ENCODE data around the gene CENPI.
"Not testable (repeated sequence)": the region's sequence is repeated elsewhere in the genome, so short reads cannot be mapped to it uniquely, and the experiment has no call there.

The CENPI gene, protein sequence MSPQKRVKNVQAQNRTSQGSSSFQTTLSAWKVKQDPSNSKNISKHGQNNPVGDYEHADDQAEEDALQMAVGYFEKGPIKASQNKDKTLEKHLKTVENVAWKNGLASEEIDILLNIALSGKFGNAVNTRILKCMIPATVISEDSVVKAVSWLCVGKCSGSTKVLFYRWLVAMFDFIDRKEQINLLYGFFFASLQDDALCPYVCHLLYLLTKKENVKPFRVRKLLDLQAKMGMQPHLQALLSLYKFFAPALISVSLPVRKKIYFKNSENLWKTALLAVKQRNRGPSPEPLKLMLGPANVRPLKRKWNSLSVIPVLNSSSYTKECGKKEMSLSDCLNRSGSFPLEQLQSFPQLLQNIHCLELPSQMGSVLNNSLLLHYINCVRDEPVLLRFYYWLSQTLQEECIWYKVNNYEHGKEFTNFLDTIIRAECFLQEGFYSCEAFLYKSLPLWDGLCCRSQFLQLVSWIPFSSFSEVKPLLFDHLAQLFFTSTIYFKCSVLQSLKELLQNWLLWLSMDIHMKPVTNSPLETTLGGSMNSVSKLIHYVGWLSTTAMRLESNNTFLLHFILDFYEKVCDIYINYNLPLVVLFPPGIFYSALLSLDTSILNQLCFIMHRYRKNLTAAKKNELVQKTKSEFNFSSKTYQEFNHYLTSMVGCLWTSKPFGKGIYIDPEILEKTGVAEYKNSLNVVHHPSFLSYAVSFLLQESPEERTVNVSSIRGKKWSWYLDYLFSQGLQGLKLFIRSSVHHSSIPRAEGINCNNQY

DNA sequence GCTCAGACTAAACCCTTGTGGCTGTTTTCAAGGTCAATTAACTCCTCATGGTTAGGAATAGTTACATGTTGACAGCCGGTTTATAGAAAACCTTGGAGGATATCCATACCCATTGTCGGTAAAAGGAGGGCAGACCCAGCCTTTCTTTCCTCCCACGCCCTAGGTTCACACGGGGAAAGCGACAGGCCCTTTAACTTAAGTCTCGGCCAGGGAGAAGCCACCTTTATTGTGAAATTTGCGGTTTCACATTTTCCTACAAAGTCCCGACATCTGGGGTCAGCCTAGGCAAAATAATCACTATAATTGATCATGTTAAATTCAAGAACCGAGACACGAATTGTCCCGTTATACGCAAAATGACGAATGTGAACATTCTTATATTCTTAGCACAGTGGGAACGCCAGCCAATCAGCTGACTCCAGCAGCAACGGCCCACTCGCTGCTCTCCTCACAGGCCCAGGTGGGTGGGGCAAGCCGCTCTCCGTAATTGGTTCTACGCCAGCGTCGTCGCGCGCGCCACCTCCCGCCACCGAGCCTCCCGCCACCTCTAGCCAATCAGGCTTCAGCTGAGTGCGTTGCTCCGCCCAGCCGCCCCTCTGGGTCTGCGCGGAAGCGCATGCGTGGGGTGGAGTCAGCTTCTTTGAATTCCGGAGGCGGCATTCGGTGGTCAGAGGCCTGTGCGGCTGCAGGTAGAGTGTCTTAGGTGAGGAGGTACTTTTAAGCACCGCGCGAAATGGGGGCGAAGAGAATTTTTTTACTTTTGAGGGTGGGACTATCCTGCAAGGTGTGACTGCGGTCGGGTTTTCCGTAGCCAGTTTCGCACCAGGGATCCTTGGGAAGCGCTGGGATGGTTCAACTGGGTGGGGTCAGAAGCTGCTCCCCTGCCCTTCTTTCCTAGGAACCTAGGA, at the start of gene CENPI:
TSS of gene CENPI (plus strand) at position 659 of the 908 bp plus-strand sequence. CDS start 2,867 bp downstream, outside the sequence.
- DNase-seq, result peak; percentile 30 to 75

DNA sequence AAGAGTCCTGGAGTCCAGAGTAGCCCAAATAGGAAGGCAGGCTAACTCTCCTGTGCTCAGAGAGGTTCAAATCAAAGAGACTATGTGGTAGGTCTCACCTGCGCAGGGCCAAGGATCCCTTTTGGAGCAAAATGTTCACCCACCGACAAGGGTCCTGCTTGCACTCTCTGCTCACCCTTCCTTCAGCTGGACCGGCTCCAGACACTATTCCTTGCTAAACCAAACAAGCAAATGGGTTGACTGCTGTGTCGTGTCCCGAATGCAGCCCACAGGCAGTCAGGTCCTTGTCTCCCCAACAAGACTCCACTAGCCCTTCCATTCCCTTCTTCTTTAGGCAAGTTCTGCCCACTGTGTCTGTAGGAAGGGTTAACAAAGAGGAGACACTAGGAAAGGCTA, 46.9 kb upstream of the CENPI start:
- no peak for DNase-seq

- DNase-seq, result peak; percentile 11 to 67
Observed at GRCh38 chrX:101051549-101052302, 46.3 kb upstream of the CENPI start, which contains the start of gene TRMT2B. Gene TRMT2B (minus strand): TSS chrX:101052111. CDS start chrX:101042289, 9,822 bp downstream.

DNA sequence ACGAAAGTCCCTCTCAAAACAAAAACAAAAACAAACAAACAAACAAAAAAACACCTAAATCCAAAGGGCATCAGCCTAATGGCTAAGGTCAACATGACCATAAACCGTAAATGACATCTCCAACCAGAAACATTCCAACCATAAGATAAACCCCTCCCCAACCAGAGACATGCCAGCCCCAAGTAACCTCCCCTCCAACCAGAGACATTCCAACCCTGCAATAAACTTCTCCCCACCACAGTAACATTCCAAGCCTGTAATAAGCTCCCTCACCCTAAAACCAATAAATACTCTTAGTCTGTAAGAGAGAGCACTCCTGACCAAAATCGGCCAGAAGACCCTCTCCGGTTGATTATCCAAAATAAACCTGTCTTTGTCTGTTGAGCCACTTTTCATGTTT, 41.5 kb upstream of the CENPI start:
- DNase-seq, result not testable (repeated sequence)

DNA sequence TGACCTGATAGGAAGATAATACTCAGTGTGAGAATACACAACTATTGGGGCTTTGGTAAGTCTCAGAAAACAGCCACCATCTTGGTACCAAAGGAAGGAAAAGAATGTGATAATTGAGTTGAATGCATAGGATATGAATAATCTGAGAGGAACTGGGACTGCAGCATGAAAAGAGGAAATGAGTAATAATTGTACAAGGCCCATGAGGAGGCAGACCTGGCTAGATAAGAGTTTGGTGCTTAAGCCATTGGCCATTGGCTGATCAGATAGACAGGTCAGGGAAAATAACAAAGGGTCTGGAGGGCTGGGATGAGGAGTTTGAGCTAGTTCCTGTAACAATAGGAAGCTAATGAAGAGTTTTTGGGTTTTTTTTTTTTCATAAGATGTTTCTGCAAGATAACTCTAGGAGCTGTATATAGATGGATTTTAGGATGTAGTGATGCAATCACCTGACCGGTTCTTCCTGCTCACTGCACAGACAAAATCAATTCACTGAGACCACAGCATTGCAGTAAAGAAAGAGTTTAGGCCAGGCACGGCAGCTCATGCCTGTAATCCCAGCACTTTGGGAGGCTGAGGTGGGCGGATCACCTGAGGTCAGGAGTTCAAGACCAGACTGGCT, 40.8 kb upstream of the CENPI start:
- peak; percentile 22 to 64 for DNase-seq

DNA sequence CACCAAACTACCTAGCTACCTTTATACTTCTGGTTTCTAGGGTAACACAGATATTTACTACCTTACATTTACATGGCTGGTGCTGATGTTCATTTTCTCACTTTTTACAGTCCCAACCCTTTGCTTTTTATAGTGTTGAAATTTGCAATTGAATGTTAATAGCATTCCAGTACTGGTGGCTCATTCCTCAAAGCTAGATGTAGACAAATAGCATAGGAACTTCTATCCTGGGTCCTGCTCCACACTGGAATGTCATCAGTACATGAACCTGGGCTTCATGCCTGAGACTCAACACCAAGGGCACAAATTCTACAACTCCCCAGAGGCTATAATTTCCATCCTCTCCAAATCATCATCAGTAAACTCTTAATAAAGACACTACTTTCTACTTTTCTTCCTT, 35.8 kb upstream of the CENPI start:
- DNase-seq, result no peak

- no peak for DNase-seq
Observed at GRCh38 chrX:101071582-101071981, 26.4 kb upstream of the CENPI start.

DNA sequence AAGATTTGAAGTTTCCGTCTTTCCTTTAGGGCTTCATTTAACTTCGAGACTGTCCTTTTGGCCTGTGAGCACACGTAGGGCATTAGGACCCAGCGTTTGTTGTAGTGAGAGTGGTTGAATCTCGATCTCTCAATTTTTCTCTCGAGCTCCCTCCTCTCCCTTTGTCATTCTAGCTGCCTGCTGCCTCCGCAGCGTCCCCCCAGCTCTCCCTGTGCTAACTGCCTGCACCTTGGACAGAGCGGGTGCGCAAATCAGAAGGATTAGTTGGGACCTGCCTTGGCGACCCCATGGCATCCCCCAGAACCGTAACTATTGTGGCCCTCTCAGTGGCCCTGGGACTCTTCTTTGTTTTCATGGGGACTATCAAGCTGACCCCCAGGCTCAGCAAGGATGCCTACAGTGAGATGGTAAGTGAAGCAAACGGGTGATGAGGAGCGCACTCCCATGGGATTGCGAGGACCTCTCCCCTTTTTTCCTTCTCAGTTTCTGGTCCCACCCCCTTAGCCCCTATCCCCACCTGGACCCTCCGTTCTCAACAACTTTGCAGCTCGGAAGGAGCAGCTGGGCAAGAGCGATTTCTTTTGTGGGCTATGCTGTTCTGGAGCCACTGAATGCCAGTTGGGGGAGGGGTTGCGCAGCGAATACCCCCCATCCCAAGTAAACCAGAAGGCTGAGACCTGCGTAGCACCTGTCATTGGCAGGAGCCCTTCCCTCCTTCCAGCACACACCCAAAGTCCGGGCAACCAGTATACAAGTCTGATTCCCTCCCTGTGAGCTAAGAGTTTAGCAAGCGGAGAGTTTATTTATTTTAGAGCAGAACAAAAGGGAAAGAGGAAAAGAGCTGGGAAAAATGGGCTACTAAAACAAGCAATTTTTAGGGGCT, 19.0 kb upstream of the CENPI start, which contains the start of gene TMEM35A:
TSS of gene TMEM35A (plus strand) at position 164 of the 883 bp plus-strand sequence. CDS start at position 288, 124 bp downstream.
- no peak for DNase-seq

- DNase-seq, result no peak
Observed at GRCh38 chrX:101079736-101080270, 18.2 kb upstream of the CENPI start.

DNA sequence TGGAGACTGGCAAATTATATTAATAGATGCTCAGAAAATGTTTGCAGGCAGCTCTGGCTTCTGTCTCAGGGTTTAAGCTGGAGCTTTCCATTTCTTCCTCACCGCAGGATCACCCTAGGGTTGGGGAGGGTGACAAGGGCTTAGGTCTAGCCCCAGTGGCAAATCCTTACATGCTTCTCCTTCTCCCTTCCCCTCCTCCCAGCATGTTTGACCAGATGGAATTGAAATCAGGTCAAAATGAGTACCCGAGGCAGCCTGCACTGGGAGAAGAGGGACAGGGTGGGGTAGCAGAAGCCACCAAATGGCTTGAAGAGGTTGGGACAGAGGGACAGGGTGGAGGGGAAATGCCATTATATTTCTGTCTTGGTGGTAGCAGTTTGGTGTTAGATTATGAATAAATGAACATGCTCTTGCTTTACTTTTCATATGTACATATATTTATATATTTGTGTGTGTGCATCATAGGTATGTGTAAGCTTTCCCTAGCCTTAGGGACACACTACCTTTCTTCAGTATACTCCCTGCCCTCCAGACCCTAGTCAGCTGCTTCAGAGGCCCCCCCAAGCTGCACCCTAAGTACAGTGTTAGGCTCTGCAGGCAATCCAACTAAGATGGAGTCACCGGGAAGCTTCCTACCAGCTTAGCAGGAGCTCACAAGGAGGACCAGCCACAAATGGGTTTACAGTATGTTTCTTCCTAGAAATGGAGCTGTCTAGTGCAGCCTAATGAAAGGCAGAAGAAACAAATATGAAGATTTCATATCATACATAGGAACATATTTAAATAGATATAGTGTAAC, 17.5 kb upstream of the CENPI start:
- DNase-seq, result no peak

GRCh38 chrX:101081231-101081630, 16.8 kb upstream of the CENPI start:
- no peak for DNase-seq

- DNase-seq, result no peak
Observed at GRCh38 chrX:101091817-101092216, 6.2 kb upstream of the CENPI start.

DNA sequence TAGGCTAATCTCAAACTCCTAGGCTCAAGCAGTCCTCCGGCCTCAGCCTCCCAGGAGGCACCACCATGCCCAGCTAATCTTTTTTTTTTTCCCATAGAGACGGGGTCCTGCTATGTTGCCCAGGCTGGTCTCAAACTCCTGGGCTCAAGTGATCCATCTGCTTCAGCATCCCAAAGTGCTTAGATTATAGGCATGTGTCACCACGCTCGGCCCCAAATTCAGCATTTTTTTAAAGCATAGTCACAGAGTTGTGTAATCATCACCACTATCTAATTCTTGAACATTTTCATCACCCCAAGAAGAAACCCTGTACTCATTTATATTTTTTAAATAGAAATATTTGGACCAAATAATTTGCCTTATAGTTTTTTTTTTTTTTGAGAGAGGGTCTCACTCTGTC, 10.3 kb downstream of the CENPI start:
- DNase-seq, result no peak

DNA sequence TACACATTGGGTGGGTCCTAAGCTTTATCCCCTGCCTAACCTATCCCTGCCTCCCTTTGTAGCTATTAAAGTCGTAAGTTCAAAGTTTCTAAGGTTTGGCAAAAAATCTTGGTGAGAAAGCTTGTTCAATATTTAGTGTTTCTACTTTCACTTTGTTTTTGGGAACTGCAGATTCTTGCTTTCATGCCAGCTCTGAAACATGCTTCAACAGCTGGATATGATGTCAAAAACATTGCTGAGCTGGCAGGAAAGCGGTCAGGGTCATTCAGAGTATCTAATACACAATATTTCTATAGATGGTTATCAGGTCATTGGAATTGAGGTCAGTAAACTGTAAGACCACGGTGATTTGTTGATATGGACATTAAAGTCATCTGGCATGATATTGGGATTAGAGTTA, 19.7 kb downstream of the CENPI start:
- no peak for DNase-seq

- no peak for DNase-seq
Observed at GRCh38 chrX:101136235-101136634, 38.2 kb downstream of the CENPI start.
